ENCODE data around the gene PRDM15.

Gene PRDM15

GRCh38 chr21:41828884-41829360 lies 50.2 kb downstream of the PRDM15 start:
- H3K36me3 Mint-ChIP-seq (ENCODE audit: insufficient read depth) = peaks cover 6% of the 10 kb centered on the region
- H3K27me3 Mint-ChIP-seq = no peaks in the 10 kb centered on the region
- H3K9me3 Mint-ChIP-seq = no peaks in the 10 kb centered on the region
- H3K4me3 Mint-ChIP-seq = no peak overlapping the region
- ATAC-seq (replicated peaks; ENCODE audit: extremely low read depth, poor library complexity, severe bottlenecking) = no peak
- no peaks in the 10 kb centered on the region for H3K4me1 Mint-ChIP-seq
- DNase-seq (ENCODE audit: low spot score in 2 of 2) = no peak
- H3K27ac Mint-ChIP-seq (ENCODE audit: low read depth) = no peak overlapping the region

DNA sequence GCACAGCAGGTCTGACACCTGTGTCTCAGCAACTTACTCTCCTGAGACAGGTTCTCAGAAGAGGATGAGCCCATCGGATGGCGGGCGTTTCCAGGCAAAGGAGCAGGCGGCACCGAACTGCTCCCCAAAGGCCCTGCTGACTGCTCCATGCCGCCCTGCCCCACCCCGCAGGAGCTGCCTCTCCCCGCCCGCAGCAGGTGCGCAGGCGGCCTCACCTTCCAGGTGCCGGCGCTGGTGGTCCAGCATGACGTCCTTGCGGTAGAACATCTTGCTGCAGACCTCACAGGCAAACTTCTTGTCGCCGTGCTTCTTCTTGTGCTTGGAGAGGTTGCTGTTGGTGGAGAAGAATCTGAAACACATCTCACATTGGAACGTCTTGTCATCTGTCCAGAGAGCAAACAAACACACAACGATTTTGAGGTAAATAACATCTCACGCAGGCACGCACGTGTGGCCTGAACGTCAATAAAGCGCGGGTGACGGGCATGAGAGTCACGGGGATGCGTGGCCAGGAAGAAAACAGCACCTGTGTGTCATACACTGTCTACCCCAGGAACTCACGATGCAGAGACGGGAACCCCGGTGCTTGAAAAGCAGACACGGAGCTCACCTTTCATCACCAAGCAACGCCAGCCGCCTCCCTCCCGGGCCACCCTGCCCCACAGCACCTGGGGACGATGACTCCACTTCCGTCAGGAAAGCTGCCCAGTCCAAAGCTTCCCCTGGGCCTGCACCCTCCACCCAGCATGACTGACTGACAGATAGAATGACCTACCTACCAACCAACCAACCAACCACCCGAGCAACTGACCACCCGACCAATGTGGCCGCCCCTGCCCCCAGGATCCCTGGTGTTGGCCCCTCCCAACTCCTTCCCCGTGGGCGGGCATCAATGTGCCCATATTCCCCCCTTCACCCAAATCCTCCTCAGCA lies 50.9 kb downstream of the PRDM15 start:
- DNase-seq (ENCODE audit: low spot score in 2 of 2) (no peak), ATAC-seq (replicated peaks; ENCODE audit: extremely low read depth, poor library complexity, severe bottlenecking) (no peak)
- Mint-ChIP-seq H3K27ac (ENCODE audit: low read depth) (no peak overlapping the region), H3K36me3 (ENCODE audit: insufficient read depth) (peaks cover 8% of the 10 kb centered on the region), H3K4me1 (no peaks in the 10 kb centered on the region), H3K27me3 (no peaks in the 10 kb centered on the region), H3K4me3 (no peak overlapping the region), H3K9me3 (no peaks in the 10 kb centered on the region)

- no peak for DNase-seq (ENCODE audit: low spot score in 2 of 2)
- no peak for ATAC-seq (replicated peaks; ENCODE audit: extremely low read depth, poor library complexity, severe bottlenecking)
- Mint-ChIP-seq H3K9me3 (no peaks in the 10 kb centered on the region), H3K27me3 (no peaks in the 10 kb centered on the region), H3K4me1 (no peaks in the 10 kb centered on the region), H3K4me3 (no peak overlapping the region), H3K27ac (ENCODE audit: low read depth) (no peak overlapping the region), H3K36me3 (ENCODE audit: insufficient read depth) (peaks cover 15% of the 10 kb centered on the region)
These were observed 53.3 kb downstream of the PRDM15 start for GRCh38 chr21:41825881-41826280.

DNA sequence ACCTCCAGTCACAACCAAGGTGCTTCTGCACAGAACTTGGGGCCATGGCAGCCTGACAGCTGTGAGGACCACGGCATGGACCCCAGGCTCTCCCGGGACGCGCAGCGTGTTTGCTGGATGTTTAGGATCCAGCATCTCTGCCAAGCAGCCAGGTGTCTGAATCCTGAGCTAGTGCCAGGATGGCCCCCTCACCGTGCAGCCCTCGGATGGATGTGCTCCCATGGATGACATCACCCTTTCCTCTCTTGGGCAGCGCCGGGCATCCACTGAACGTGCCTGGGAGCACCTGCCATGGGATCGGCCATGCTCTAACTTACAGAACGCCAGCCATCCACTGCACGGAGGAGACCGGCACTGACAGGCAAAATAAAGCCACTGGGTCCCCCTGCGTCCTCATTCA lies 53.9 kb downstream of the PRDM15 start:
- DNase-seq (ENCODE audit: low spot score in 2 of 2) (no peak), ATAC-seq (replicated peaks; ENCODE audit: extremely low read depth, poor library complexity, severe bottlenecking) (no peak)
- Mint-ChIP-seq H3K36me3 (ENCODE audit: insufficient read depth) (peaks cover 15% of the 10 kb centered on the region), H3K4me1 (no peaks in the 10 kb centered on the region), H3K27me3 (no peaks in the 10 kb centered on the region), H3K27ac (ENCODE audit: low read depth) (no peak overlapping the region), H3K9me3 (no peaks in the 10 kb centered on the region), H3K4me3 (no peak overlapping the region)

DNA sequence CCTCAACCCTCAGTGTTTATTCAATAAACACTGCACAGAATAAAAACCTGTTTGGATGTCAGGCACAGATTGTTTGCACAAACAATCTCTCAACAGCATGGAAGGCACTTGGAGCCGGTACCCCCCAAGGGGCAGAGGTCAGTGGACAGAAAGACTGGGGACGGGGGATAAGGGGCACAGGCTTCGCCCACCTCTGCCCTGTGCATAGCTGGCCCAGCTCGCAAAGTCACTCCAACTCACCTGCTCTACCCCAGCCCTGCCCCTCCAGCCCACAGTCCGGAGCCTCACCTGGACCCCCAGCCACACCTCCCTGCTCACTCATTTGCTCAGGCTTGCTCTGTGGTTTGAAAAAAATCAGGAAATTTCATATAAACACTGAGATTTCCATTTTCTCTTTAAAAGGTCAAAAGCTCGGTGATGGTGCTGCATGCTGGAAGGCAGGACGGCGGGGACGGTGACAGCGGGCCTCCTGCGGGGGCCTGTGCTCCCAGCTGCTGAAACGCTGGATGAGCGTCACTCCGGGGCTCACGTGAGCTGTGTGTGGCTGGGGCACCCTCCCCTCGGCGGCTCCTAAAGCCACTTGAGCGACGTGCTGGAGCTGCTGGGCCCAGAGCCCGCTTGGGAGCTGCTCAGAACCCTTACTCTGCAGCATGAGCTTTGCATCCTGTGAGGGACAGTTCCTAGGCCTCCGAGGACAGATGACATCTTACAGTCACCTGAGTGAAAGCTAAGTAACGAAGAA lies 54.5 kb downstream of the PRDM15 start:
- ATAC-seq (replicated peaks; ENCODE audit: extremely low read depth, poor library complexity, severe bottlenecking) (no peak), DNase-seq (ENCODE audit: low spot score in 2 of 2) (no peak)
- no peaks in the 10 kb centered on the region for H3K9me3 Mint-ChIP-seq
- no peak overlapping the region for H3K27ac Mint-ChIP-seq (ENCODE audit: low read depth)
- no peak overlapping the region for H3K4me3 Mint-ChIP-seq
- no peaks in the 10 kb centered on the region for H3K4me1 Mint-ChIP-seq
- no peaks in the 10 kb centered on the region for H3K27me3 Mint-ChIP-seq
- peaks cover 16% of the 10 kb centered on the region for H3K36me3 Mint-ChIP-seq (ENCODE audit: insufficient read depth)

DNA sequence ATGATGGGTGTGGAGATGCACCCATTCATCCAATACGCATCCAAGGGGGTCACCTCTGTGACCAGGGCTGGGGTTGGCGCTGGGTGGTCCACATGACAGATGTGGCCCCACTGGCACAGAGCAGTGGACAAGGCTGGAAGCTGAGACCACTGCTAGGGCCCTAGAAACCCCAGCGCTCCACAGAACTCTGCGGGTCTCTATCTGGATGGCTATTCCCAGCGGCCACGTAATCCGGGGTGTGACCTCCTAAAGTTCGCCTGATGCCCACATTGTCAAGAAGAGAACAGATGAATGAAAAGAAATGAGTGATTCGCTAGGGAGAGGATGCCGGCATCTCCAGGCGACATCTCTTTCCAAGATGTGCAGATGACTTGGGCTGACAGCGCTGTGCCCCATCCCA lies 55.2 kb downstream of the PRDM15 start:
- ATAC-seq (replicated peaks; ENCODE audit: extremely low read depth, poor library complexity, severe bottlenecking) (no peak), DNase-seq (ENCODE audit: low spot score in 2 of 2) (no peak)
- Mint-ChIP-seq H3K9me3 (no peaks in the 10 kb centered on the region), H3K27ac (ENCODE audit: low read depth) (no peak overlapping the region), H3K36me3 (ENCODE audit: insufficient read depth) (peaks cover 19% of the 10 kb centered on the region), H3K4me3 (no peak overlapping the region), H3K27me3 (no peaks in the 10 kb centered on the region), H3K4me1 (no peaks in the 10 kb centered on the region)

DNA sequence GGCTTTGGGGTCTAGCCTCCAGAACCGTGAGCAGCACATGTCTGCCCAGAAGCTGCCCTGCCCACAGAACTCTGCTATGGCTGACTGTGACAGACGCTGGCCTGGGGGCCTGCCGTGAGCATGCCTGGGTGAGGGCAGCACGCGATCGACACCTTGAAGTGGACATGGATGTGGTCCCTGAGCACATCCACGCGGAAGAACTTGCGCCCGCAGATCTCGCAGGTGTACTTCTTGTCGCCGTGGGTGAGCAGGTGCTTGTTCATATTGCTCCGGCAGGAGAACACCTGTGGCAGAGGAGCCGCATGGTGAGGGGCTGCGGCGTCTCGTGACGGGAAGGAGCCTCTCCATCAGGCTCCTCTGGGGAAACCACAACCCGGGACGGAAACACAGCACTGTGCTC lies 56.0 kb downstream of the PRDM15 start:
- DNase-seq (ENCODE audit: low spot score in 2 of 2) = no peak
- H3K4me1 Mint-ChIP-seq = no peaks in the 10 kb centered on the region
- no peaks in the 10 kb centered on the region for H3K9me3 Mint-ChIP-seq
- H3K27me3 Mint-ChIP-seq = no peaks in the 10 kb centered on the region
- no peak for ATAC-seq (replicated peaks; ENCODE audit: extremely low read depth, poor library complexity, severe bottlenecking)
- no peak overlapping the region for H3K27ac Mint-ChIP-seq (ENCODE audit: low read depth)
- no peak overlapping the region for H3K4me3 Mint-ChIP-seq
- H3K36me3 Mint-ChIP-seq (ENCODE audit: insufficient read depth) = peaks cover 19% of the 10 kb centered on the region

GRCh38 chr21:41821756-41822431 lies 57.2 kb downstream of the PRDM15 start:
- no peaks in the 10 kb centered on the region for H3K4me1 Mint-ChIP-seq
- H3K27ac Mint-ChIP-seq (ENCODE audit: low read depth) = no peak overlapping the region
- H3K36me3 Mint-ChIP-seq (ENCODE audit: insufficient read depth) = peaks cover 19% of the 10 kb centered on the region

GRCh38 chr21:41821081-41821755 lies 57.9 kb downstream of the PRDM15 start:
- Mint-ChIP-seq H3K27me3 (no peaks in the 10 kb centered on the region), H3K4me3 (no peak overlapping the region), H3K27ac (ENCODE audit: low read depth) (no peak overlapping the region), H3K9me3 (no peaks in the 10 kb centered on the region), H3K36me3 (ENCODE audit: insufficient read depth) (peaks cover 19% of the 10 kb centered on the region), H3K4me1 (no peaks in the 10 kb centered on the region)
- no peak for DNase-seq (ENCODE audit: low spot score in 2 of 2)
- ATAC-seq (replicated peaks; ENCODE audit: extremely low read depth, poor library complexity, severe bottlenecking) = no peak

More at GRCh38 chr21:41821756-41822431, 57.2 kb downstream of the PRDM15 start:
- Mint-ChIP-seq H3K9me3 (no peaks in the 10 kb centered on the region), H3K27me3 (no peaks in the 10 kb centered on the region), H3K4me3 (no peak overlapping the region)
- DNase-seq (ENCODE audit: low spot score in 2 of 2) = no peak
- no peak for ATAC-seq (replicated peaks; ENCODE audit: extremely low read depth, poor library complexity, severe bottlenecking)

GRCh38 chr21:41820384-41821080 lies 58.6 kb downstream of the PRDM15 start:
- Mint-ChIP-seq H3K27ac (ENCODE audit: low read depth) (no peak overlapping the region), H3K36me3 (ENCODE audit: insufficient read depth) (peaks cover 15% of the 10 kb centered on the region), H3K27me3 (no peaks in the 10 kb centered on the region)

DNA sequence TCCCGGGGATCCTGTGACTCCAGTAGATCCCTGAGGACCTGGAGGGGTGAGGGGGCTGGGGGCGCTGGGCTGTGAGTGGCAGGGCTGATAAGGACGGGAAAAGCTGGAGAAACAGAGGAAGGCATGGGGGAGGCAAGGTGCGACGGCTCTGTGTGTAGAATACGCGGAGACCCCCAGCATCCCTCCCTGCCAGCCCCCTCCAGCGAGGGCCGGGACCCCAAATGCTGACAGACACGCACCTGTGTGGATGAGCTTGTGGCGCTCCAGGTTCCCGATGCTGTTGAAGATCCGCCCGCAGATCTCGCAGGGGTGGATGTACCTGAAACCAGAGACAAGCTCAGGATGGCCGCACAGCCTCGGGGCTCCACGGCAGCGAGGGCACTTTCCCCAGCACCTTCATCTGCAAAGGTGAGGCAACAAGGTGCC lies 59.3 kb downstream of the PRDM15 start:
- ATAC-seq (replicated peaks; ENCODE audit: extremely low read depth, poor library complexity, severe bottlenecking) (no peak), DNase-seq (ENCODE audit: low spot score in 2 of 2) (no peak)
- H3K27me3 Mint-ChIP-seq = no peaks in the 10 kb centered on the region
- peaks cover 17% of the 10 kb centered on the region for H3K36me3 Mint-ChIP-seq (ENCODE audit: insufficient read depth)
- H3K27ac Mint-ChIP-seq (ENCODE audit: low read depth) = no peak overlapping the region
- no peaks in the 10 kb centered on the region for H3K9me3 Mint-ChIP-seq
- H3K4me3 Mint-ChIP-seq = no peak overlapping the region
- no peaks in the 10 kb centered on the region for H3K4me1 Mint-ChIP-seq

More at GRCh38 chr21:41820384-41821080, 58.6 kb downstream of the PRDM15 start:
- no peak for DNase-seq (ENCODE audit: low spot score in 2 of 2)
- no peak overlapping the region for H3K4me3 Mint-ChIP-seq
- H3K4me1 Mint-ChIP-seq = no peaks in the 10 kb centered on the region
- H3K9me3 Mint-ChIP-seq = no peaks in the 10 kb centered on the region
- ATAC-seq (replicated peaks; ENCODE audit: extremely low read depth, poor library complexity, severe bottlenecking) = no peak

Data from central memory CD8-positive, alpha-beta T cell (primary cell).